ENCODE data around the gene TIPIN. TPM values are rescaled to one million over a fixed set of nuclear protein-coding genes. Genes with fewer than 3 reads are reported as not detected.

The TIPIN gene
- total RNA-seq, 1 experiment from 2014 or later = 22.2 TPM

- TF ChIP-seq JUN (CRISPR knock-in tag; IDR thresholded peaks at IDR 0.05) (no peak), RELA (CRISPR knock-in tag; IDR thresholded peaks at IDR 0.05; ENCODE audit: borderline replicate concordance) (no peak), ATF2 (CRISPR knock-in tag; IDR thresholded peaks at IDR 0.05; ENCODE audit: borderline replicate concordance, low read depth) (no peak), CREM (CRISPR knock-in tag; IDR thresholded peaks at IDR 0.05) (peak; percentile 94), E2F4 (CRISPR knock-in tag; IDR thresholded peaks at IDR 0.05; ENCODE audit: borderline replicate concordance, low read depth) (no peak), ZNF423 (CRISPR knock-in tag; IDR thresholded peaks at IDR 0.05) (no peak), PRRX2 (CRISPR knock-in tag; IDR thresholded peaks at IDR 0.05) (no peak), ZNF219 (CRISPR knock-in tag; IDR thresholded peaks at IDR 0.05; ENCODE audit: borderline replicate concordance) (no peak), ESRRA (CRISPR knock-in tag; IDR thresholded peaks at IDR 0.05; ENCODE audit: borderline replicate concordance) (no peak), NR1H2 (CRISPR knock-in tag; IDR thresholded peaks at IDR 0.05) (no peak), ZNF263 (CRISPR knock-in tag; IDR thresholded peaks at IDR 0.05; ENCODE audit: low read depth) (no peak), ZNF232 (CRISPR knock-in tag; IDR thresholded peaks at IDR 0.05) (no peak), FOXP1 (CRISPR knock-in tag; IDR thresholded peaks at IDR 0.05; ENCODE audit: borderline replicate concordance) (0 out of 2 replicates have a peak, but pooled peaks have one; percentile 23), ZNF532 (CRISPR knock-in tag; IDR thresholded peaks at IDR 0.05; ENCODE audit: borderline replicate concordance) (no peak), STAT6 (CRISPR knock-in tag; conservative IDR thresholded peaks at IDR 0.05; ENCODE audit: low read depth) (no peak), NR2C2 (CRISPR knock-in tag; IDR thresholded peaks at IDR 0.05) (no peak), FOXP4 (CRISPR knock-in tag; IDR thresholded peaks at IDR 0.05) (no peak), TEAD4 (CRISPR knock-in tag; IDR thresholded peaks at IDR 0.05) (no peak), ZBTB43 (CRISPR knock-in tag; IDR thresholded peaks at IDR 0.05) (peak; percentile 40; the same call in 1 of the 2 replicates), ATF6 (CRISPR knock-in tag; IDR thresholded peaks at IDR 0.05) (no peak), TCF7 (CRISPR knock-in tag; IDR thresholded peaks at IDR 0.05; ENCODE audit: low read depth) (no peak), KAT7 (CRISPR knock-in tag; IDR thresholded peaks at IDR 0.05; ENCODE audit: borderline replicate concordance) (0 out of 2 replicates have a peak, but pooled peaks have one; percentile 53)
Measured at GRCh38 chr15:66386204-66387123, 30.0 kb upstream of the TIPIN start, which contains the start of gene MAP2K1 (continued).
